H1 (cell line): ENCODE measurements around the gene USP50. TPM values are rescaled to one million over a fixed set of nuclear protein-coding genes. Genes with fewer than 3 reads are reported as not detected.

Experiments
- BACH1 ChIP-seq: IDR thresholded peaks from 2 replicates; pipeline ENCODE4 v1.6.1; 2012; ENCODE audit warnings: low read length, improper control_type of control experiment
- CHD7 ChIP-seq: fragments of 300-600 bp; sonication (generic); IDR thresholded peaks from 2 replicates; pipeline ENCODE4 v1.7.1; 2012; ENCODE audit warnings: low read length, moderate library complexity, mild to moderate bottlenecking, inconsistent platforms; ENCODE audit not compliant: insufficient replicate concordance
- CREB1 ChIP-seq: IDR thresholded peaks from 2 replicates; pipeline ENCODE4 v1.6.1; 2012; ENCODE audit warnings: inconsistent platforms
- GTF2F1 ChIP-seq: IDR thresholded peaks from 2 replicates; pipeline ENCODE4 v1.6.1; 2012; ENCODE audit warnings: low read depth, low read length, improper control_type of control experiment, borderline replicate concordance
- JUN ChIP-seq: IDR thresholded peaks from 2 replicates; pipeline ENCODE4 v1.6.1; 2011; ENCODE audit warnings: low read depth, mild to moderate bottlenecking, improper control_type of control experiment, low read length
- MAFK ChIP-seq: IDR thresholded peaks from 2 replicates; pipeline ENCODE4 v1.6.1; 2012; ENCODE audit warnings: low read depth, mild to moderate bottlenecking, improper control_type of control experiment, low read length
- SP1 ChIP-seq: IDR thresholded peaks from 2 replicates; pipeline ENCODE4 v1.6.1; 2011; ENCODE audit warnings: low read depth, low read length
- USF2 ChIP-seq: IDR thresholded peaks from 2 replicates; pipeline ENCODE4 v1.6.1; 2011; ENCODE audit warnings: low read length, improper control_type of control experiment
- YY1 ChIP-seq: IDR thresholded peaks from 2 replicates; pipeline ENCODE4 v1.6.1; 2011; ENCODE audit warnings: low read depth, mild to moderate bottlenecking, low read length
- polyA plus RNA-seq, 7 experiments: library from polyadenylated mRNA; depleted of rRNA in 3 of 7; stranded (reverse) in 5 of 7; unstranded in 2 of 7; fragments of >200 nt in 5 of 7; fragments of 200-250 nt in 2 of 7; gene quantifications; 1 replicate in 5 of 7; 2 replicates in 1 of 7; 4 replicates in 1 of 7; pipeline versions ENCODE4 v1.2.1 to v1.2.3, GENCODE V29; 2011 to 2013; ENCODE audit warnings: missing spikeins in 2 of 7, mixed read lengths in 2 of 7
- total RNA-seq: library from RNA; stranded (reverse); fragmentation: NEBNext Ultra II Directional; extraction: Animal tissue kit (Norgen Biotek cat#: 25700); gene quantifications from 2 replicates; pipeline ENCODE4 v1.2.1, GENCODE V29; 2021

USP50 gene
- total and polyA plus RNA-seq, 2 of the 8 experiments (the other 6 are each of a cell fraction or from before 2014, with no cell fraction given), result not detected

GRCh38 chr15:50503144-50503543 is 43.3 kb downstream of the USP50 start (continued):
- no peak for TF ChIP-seq CHD7
- TF ChIP-seq USF2, result no peak
- no peak for TF ChIP-seq MAFK
- TF ChIP-seq YY1, result no peak
- no peak for TF ChIP-seq SP1
- TF ChIP-seq JUN, result no peak
- TF ChIP-seq GTF2F1, result no peak
- TF ChIP-seq CREB1, result no peak
- no peak for TF ChIP-seq BACH1
- TF ChIP-seq, all 59 proteins: peak for 0
